NB4 (cell line): ENCODE results near the gene TRIP13.

Source experiments
- CTCF ChIP-seq: IDR thresholded peaks from one replicate; pipeline ENCODE4 v1.5.1; 2012; ENCODE audit warnings: low read depth, low read length
- MYC ChIP-seq: IDR thresholded peaks from 2 replicates; pipeline ENCODE4 v1.6.1; 2011; ENCODE audit warnings: low read depth, low read length
- POLR2A ChIP-seq: IDR thresholded peaks from 2 replicates; pipeline ENCODE4 v1.6.1; 2011; ENCODE audit warnings: mild to moderate bottlenecking; ENCODE audit not compliant: insufficient read length; ENCODE audit errors: extremely low read depth

- TF ChIP-seq CTCF (no peak), POLR2A (peak; percentile 92), MYC (peak; percentile 96)
Observed at GRCh38 chr5:892394-893136, at the start of gene TRIP13, which contains the start of gene BRD9.
